ENCODE data around the gene PIGT.

PIGT gene

DNA sequence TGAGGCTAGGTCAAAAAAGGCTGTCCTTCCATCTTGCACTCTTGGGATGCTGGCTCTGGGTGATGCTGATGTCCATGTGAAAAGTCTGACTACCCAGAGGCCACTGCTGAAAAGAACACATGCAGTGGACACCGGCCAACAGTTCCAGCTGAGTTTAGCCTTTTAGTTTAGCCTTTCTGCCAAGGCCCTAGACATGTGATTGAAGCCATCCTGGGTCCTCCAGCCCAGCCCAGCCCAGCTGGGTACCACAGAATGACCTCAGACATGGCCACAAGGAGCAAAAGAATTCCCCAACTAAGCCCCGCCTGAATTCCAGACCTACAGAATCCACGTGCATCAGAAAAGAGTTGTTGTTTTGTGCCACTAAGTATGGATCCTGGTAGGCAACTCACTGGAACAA, 17.4 kb downstream of the PIGT start:
- H3K27ac ChIP-seq: peak overlapping the region; percentile 36 to 52
- peaks cover 0 to 13% (median 0%) of the 10 kb centered on the region in 4 donors for H3K4me1 ChIP-seq
- no peaks in the 10 kb centered on the region for H3K27me3 ChIP-seq
- no peaks in the 10 kb centered on the region for H3K36me3 ChIP-seq
- H3K4me3 ChIP-seq: no peak overlapping the region
- TF ChIP-seq, protein P1, sequence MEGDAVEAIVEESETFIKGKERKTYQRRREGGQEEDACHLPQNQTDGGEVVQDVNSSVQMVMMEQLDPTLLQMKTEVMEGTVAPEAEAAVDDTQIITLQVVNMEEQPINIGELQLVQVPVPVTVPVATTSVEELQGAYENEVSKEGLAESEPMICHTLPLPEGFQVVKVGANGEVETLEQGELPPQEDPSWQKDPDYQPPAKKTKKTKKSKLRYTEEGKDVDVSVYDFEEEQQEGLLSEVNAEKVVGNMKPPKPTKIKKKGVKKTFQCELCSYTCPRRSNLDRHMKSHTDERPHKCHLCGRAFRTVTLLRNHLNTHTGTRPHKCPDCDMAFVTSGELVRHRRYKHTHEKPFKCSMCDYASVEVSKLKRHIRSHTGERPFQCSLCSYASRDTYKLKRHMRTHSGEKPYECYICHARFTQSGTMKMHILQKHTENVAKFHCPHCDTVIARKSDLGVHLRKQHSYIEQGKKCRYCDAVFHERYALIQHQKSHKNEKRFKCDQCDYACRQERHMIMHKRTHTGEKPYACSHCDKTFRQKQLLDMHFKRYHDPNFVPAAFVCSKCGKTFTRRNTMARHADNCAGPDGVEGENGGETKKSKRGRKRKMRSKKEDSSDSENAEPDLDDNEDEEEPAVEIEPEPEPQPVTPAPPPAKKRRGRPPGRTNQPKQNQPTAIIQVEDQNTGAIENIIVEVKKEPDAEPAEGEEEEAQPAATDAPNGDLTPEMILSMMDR (IDR thresholded peaks at IDR 0.05): no peak
- intact Hi-C loops (cut with DNase I; ENCODE audit: low total_unique reads): no loop called here
- DNase-seq: peak; percentile 68 to 92
- no peaks in the 10 kb centered on the region for H3K9me3 ChIP-seq

DNA sequence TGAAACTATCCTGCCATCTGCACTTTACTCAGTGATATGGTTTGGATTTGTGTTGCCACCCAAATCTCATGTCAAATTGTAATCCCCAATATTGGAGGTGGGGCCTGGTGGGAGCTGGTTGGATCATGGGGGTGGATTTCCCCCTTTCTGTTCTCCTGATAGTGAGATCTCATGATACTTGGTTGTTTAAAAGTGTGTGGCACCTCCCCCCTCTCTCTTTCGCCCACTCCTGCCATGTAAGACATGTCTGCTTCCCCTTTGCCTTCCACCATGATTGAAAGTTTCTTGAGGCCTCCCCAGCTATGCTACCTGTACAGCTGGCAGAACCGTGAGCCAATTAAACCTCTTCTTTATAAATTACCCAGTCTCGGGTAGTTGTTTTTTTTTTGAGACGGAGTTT, 18.0 kb downstream of the PIGT start:
- H3K36me3 ChIP-seq: no peaks in the 10 kb centered on the region
- TF ChIP-seq, protein P1 (IDR thresholded peaks at IDR 0.05): no peak
- H3K9me3 ChIP-seq: no peaks in the 10 kb centered on the region
- peaks cover 0 to 13% (median 0%) of the 10 kb centered on the region in 4 donors for H3K4me1 ChIP-seq
- H3K4me3 ChIP-seq: no peak overlapping the region
- intact Hi-C loops (cut with DNase I; ENCODE audit: low total_unique reads): loop anchor here (2.0 kb wide), 1 partner anchor 61 kb away; no protein-coding TSS in a partner anchor
- DNase-seq: no peak
- H3K27ac ChIP-seq: peak overlapping the region; percentile 36 to 52
- H3K27me3 ChIP-seq: no peaks in the 10 kb centered on the region

DNA sequence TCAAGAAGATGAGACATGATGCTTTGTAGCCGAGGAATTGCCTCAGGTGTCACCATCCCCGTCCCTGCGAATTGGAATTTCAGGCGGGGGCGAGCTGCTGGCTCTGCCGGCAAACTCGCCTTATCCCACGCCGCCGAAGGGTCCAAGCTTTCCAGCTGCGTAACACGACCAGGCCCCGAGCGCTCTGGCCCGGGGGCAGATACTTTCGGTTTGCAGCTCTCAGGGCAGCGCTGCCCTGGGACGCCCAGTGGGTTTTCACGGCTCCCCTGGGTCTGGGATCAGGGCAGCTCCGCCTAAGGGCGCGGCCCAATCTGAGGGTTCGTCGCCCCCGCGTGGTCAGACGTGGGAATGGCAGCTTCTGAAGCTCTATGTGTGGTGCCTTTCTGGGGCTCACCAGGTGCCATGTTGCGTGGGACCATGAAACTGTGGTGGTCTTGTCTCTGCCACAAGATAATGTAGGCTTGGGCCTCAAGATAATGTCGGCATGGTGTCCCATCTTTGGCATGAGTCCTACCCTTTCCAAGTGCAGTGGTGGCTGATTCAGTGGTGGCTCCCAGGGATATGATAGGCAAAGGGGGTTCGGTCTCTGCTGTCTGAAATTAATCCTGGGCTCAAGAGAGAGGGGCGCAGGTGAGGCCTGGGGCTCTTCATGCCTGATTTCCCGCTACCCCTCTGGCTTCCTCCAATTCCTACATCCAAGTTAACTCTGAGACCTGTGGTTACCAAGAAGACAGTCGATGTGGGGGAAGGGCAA, 21.0 kb downstream of the PIGT start:
- no peaks in the 10 kb centered on the region for H3K9me3 ChIP-seq
- intact Hi-C loops (cut with DNase I; ENCODE audit: low total_unique reads): loop anchor here (5.0 kb wide), 1 partner anchor 120 kb away; no protein-coding TSS in a partner anchor
- peak; percentile 89 to 94 for DNase-seq
- H3K27me3 ChIP-seq: no peaks in the 10 kb centered on the region
- H3K4me3 ChIP-seq: peak overlapping the region; percentile 55 to 61
- peaks cover 0 to 13% (median 0%) of the 10 kb centered on the region in 4 donors for H3K4me1 ChIP-seq
- TF ChIP-seq, protein P1 (IDR thresholded peaks at IDR 0.05): peak; percentile 90 to 96
- no peaks in the 10 kb centered on the region for H3K36me3 ChIP-seq
- H3K27ac ChIP-seq: peak overlapping the region; percentile 82 to 86

DNA sequence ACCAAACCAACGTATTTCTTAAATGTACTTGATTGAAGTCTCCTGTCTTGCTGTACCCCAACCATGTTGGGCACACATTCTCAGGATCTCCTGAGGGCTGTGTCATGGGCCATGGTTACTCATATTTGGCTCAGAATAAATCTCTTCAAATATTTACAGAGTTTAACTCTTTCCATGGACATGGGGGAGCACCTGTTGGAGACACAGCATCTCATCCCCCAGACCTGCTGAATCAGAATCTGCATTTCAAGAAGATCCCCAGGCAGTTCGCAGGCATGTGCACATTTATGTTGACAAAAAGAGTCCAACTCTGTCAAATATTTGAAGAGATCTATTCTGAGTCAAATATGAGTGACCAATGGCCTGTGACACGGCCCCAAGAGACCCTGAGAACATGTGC, 24.5 kb downstream of the PIGT start:
- DNase-seq: no peak
- H3K9me3 ChIP-seq: no peaks in the 10 kb centered on the region
- peaks cover 0 to 2% of the 10 kb centered on the region in 2 donors for H3K27me3 ChIP-seq
- H3K36me3 ChIP-seq: no peaks in the 10 kb centered on the region
- H3K27ac ChIP-seq: no peak overlapping the region
- intact Hi-C loops (cut with DNase I; ENCODE audit: low total_unique reads): loop anchor here (10.0 kb wide), 1 partner anchor 334 kb away; no protein-coding TSS in a partner anchor
- H3K4me1 ChIP-seq: peaks cover 0 to 6% (median 0%) of the 10 kb centered on the region in 4 donors
- TF ChIP-seq, protein P1 (IDR thresholded peaks at IDR 0.05): no peak
- H3K4me3 ChIP-seq: no peak overlapping the region

DNA sequence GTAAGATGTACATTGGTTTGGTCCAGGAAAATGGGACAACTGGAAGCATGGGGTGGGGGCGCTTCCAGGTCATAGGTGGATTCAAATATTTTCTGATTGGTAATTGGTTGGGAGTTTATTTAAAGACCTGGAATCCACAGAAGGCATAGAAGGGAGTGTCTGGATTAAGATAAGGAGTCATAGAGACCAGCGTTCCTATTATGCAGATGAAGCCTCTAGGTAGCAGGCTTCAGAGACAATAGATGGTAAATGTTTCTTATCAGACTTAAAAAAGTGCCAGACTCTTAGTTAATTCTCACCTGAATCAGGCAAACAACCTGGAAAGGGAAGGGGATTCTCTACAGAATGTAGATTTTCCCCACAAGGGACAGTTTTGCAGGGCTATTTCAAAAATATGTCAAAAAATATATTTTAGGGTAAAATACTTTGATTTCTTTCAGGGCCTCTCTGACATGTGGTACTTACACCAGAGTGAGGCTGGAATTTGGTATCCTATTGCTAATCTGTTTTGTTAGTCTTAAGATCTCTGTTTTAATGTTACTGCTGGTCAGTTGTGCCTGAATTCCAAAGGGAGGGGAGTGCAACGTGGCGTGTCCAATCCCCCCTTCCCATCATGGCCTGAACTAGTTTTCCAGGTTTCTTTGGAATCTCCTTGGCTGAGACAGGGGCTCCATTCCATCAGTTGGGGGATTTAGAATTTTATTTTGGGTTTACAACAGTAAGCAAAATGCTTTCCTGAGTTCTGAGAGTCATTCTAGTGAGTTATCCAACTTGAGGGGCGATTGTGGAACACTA, 25.1 kb downstream of the PIGT start:
- no peaks in the 10 kb centered on the region for H3K36me3 ChIP-seq
- no peak for DNase-seq
- no peak overlapping the region for H3K27ac ChIP-seq
- peaks cover 0 to 5% (median 0%) of the 10 kb centered on the region in 4 donors for H3K4me1 ChIP-seq
- H3K9me3 ChIP-seq: no peaks in the 10 kb centered on the region
- peaks cover 0 to 2% of the 10 kb centered on the region in 2 donors for H3K27me3 ChIP-seq
- TF ChIP-seq, protein P1 (IDR thresholded peaks at IDR 0.05): no peak
- intact Hi-C loops (cut with DNase I; ENCODE audit: low total_unique reads): loop anchor here (10.0 kb wide), 1 partner anchor 334 kb away; no protein-coding TSS in a partner anchor
- no peak overlapping the region for H3K4me3 ChIP-seq

Measured in tibial artery (tissue), 4 donors.